B cell (primary cell): Measurements from ENCODE around the gene HAGHL.

Source experiments
- CTCF ChIP-seq: fragments of 200-600 bp; IDR thresholded peaks from one replicate; pipeline ENCODE4 v1.8.0; 2022; ENCODE audit warnings: antibody characterized with exemption, mild to moderate bottlenecking
- EZH2 ChIP-seq: IDR thresholded peaks from 2 replicates; pipeline ENCODE4 v1.6.1; 2012; ENCODE audit warnings: borderline replicate concordance, low read depth, mild to moderate bottlenecking, moderate library complexity, low read length; ENCODE audit not compliant: insufficient read depth, poor library complexity, severe bottlenecking

- TF ChIP-seq CTCF (no peak), EZH2 (no peak)
These were observed 45.0 kb upstream of the HAGHL start for GRCh38 chr16:681746-682427.
